HG02943 (cell line): ENCODE results near the gene AFDN.

Experiments used
- ATAC-seq: cut with Tn5 transposase; IDR thresholded peaks from one replicate; pipeline ENCODE4 v1.9.1; 2021; ENCODE audit warnings: mild to moderate bottlenecking, low read depth, moderate library complexity; ENCODE audit not compliant: unreplicated experiment

AFDN gene

DNA sequence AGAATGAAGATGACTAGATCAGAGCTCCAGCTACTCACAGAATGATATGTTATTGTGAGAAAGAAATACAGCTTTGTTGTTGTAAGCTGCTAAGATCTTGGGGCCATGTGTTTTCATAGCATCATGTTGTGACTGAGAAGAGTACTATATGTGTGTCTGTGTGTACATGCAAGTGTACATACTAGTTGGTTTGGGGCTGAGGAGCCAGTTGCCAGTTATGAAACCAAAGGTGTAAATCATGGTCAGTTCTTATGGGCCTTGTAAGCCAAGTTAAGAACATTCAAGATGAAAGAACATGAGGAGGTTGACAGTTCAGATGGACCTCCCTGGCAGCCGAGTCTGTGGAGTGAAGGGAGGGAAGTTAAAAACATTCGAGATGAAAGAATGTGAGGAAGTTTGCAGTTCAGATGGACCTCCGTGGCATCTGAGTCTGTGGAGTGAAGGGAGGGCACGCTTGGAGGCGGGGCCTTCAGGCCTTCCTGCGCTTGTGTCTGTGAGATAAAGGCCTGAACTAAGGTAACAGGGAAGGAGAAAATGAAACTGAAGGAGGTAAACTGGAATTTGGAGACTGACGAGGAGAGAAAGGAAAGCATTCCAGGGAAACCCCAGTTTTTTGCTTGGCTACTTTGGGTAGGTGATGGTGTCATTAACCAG lies 13.9 kb downstream of the AFDN start:
- no peak for ATAC-seq

DNA sequence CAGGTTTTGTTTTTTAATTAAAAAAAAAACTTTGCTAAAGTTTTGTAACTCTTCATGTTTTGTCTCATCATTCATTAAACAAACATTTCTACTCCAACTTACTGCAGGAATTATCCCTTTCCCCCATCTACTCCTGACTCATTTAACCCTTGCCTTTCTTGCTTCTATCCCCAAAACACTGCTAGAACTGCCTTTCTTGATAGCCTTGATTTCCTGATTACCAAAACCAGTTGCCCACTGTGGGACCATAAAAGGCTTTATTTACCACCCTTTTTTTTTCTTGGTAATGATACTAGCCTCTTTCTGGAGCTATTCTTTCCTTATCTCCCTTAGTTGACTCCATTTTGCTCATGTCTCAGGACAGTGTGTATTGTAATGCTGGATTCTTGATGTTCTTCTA lies 15.3 kb downstream of the AFDN start:
- ATAC-seq = no peak

DNA sequence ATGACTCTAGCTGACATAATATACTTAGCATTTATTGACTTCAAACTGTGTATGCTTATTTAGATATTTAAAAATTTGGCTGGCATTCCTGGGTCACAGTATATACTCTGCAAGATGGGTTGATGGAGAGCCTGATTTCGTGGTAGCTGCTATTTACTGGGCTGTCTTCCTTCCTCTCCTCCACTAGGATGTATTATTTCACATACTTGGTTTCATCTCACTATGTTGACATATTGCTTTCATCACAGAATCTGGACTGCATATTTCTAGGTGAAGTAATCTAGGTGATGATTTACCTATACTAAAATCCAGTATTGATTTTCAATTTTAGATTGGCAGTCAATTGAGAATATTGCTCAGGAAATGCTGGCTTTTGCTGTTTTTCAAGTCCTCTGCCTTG lies 15.7 kb downstream of the AFDN start:
- ATAC-seq = no peak

DNA sequence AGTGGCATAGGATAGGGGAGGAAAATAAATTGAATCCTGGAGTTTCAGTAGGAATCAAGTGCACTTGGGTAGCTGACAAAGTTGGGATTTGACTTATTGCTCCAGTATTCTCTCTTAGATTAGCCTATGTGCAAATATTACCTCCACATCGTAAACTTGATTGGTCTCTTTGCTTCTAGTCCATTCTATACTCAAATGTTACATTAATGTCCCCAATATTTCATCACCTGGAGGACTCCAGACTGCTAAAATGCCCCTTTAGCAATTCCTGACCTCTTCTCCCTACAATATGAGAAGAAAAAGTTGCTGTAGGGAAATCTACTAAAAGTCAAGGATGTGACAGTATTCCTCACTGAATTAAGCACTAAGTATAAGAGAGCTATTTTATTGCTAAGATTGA lies 16.3 kb downstream of the AFDN start:
- no peak for ATAC-seq

DNA sequence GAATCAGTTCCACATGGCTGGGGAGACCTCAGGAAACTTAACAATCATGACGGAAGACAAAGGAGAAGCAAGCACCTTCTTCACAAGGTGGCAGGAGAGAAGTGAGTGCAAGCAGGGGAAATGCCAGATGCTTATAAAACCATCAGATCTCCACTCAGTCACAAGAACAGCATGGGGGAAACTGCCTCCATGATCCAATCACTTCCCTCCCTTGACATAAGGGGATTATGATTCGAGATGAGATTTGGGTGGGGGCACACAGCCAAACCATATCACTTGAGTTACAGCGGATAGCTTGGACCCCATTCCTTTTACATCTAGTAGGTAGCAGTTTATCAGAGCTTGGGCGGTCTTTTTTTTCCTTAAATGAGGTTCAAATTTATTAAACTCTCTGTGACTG lies 19.1 kb downstream of the AFDN start:
- ATAC-seq = no peak

DNA sequence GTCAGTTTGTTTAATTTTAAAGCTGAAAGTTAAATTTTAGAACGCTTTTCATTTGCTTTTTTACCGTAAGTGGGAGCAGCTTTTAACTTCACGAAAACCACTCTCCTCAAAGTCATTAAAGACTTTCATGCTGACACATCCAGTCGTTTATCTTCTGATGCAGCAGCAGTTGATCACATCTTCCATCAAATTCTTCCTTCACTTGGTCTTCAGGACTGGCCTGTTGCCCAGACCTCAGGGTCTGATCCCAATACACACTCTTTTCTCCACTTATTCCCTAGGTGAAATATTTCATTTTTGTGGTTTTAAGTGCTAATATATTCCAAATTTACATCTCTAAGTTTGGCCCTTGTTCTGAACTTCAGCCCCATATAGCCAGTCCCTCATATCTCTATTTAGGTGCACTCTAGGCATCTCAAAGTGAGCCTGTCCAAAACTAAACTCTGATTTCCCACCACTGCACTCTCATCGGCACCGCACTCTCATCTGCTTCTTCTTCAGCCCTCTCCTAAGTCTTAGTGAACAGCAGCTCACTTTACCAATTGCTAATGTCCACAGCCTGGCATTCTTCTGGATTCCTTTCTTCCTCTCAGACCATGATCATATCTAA lies 20.4 kb downstream of the AFDN start:
- no peak for ATAC-seq

DNA sequence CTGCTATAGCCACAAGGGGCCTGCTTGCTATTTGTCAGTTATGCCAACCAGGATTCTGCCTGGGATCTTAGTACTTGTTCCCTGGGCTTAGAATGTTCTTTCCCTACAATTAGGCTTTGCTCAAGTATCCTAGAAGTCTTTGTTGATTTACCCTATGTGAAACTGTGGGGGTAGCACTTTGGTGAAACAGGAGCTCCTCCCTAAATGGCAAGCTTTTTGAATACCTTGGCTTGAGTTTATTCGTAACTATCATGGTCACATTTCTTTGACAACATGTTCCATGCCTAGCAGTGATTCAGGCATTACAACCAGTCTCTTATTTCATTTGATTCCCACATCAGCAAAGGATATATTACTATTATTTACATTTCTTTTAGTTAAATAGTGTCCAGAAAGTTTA lies 21.2 kb downstream of the AFDN start:
- no peak for ATAC-seq

DNA sequence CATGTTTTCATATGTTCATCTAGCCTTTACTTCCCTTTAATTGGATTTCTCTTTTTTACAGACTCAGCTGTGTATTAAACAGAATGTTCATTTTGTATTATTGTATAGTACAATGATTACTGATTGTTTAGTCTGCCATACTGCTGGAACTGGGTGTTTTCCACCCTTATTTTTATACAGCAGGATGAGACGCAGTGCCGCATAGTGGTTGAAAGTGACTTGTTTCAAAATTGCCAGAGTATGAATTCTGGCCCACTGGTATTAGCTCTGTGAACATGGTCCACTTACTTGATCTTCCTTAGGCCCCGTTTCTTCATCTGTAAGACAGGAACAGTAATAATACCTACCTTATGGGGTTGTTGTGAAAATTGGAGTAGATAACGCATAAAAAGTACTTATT lies 22.1 kb downstream of the AFDN start:
- ATAC-seq = no peak

DNA sequence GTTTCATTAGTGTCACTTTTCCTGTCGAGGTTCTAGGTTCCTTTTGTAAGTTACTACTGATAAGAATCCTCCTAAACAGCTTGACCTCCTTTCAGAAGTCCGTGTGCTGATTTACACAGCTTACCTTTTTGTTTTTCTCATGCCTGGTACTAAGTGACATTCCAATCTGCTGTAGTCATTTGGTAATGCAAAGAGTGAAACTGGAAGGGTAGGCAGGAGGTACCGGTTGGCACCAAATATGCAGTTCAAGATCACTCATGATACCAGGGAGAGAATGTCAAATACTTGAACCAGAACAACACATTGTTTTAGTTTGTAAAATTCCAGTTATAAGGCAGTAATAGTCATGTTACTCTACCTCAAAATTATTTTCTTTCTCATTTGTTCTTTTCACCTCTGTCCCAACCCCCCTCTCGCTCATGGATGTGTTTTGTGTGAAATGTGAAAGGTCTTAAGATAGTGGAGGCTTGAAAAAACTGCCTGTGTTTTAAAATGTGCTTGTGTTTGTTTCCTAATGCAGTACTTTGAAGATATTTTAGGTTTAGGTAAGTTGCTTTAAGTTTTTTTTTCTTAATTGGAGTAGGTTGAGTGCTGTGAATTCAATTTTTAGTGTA lies 23.2 kb downstream of the AFDN start:
- ATAC-seq = no peak

DNA sequence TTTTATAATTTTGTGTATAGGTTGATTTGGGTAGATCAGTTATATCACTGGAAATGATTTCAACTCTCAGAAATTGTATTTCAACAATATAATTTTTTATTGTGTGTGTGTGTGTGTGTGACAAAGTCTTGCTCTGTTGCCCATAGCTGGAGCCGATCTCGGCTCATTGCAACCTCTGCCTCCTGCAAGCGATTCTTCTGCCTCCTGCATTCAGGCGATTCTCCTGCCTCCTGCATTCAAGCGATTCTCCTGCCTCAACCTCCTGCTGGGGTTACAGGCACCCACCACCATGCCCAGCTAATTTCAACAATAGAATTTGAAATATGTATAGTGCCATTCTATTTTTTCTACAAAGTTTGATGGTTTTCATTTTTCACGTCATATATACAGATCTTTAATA lies 24.1 kb downstream of the AFDN start:
- no peak for ATAC-seq

DNA sequence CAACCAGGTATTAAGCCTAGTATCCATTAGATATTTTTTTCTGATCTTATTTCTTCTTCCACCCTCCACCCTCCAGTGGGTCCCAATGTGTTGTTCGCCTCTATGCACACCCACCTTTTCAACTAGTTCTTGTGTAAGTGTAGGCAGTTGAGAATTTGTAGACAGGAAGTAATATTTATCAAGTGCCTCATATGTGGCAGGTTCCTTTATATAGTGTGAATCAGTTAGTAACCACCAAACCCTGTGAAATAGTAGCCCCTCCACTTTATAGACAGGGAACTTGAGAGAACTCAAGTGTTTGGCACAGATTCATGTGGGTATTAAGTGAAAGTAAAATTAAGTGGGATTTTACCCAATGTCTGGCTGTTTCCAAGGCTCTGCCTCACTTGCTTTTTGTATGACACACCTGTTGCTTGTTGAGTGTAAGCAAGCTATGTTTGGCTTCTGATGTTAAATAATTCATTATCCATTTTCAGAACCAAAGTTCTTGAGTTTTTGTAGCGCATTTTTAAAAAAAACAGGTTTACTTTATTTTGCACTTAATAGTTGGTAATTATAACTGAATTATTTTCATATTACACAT lies 24.8 kb downstream of the AFDN start:
- ATAC-seq = no peak

DNA sequence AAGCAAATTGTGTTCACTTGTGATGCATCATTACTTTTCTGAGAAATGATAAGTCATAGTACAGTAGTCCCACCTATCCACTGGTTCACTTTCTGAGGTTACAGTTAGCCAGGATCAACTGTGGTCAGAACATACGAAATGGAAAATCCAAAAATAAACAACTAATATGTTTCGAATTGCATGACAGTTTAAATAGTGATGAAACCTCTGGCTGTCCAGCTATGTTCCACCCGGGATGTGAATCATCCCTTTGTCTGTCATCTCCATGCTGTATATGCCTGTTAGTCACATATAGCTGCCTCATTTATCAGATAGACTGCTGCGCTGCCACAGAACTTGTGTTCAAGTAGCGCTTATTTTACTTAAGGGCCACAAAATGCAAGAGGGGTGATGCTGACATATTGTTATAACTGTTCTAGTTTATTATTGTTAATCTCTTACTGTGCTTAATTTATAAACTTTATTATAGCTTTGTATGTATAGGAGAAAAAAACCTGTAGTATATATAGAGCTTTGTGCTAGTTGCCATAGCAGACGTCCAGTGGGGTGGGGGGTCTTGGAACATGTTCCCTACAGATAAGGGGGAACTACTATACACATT lies 29.2 kb downstream of the AFDN start:
- ATAC-seq = no peak

DNA sequence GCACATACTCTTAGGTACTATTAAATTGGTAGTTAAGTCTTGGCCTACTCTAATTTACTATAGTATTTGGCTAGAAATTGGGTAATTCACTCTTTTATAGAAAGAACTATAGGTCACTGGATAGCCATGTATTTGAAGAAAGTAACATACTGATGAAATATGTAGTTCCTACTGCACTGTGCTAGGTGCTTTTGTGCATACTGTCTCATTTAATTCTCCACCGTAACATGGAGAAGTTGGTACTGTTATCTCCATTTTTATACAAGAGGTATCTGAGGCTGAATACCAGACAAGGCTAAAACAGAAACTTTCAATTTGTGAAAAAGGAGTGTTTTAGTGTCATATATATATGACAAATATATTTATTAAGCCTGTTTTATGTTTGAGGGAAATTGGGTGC lies 29.8 kb downstream of the AFDN start:
- ATAC-seq = no peak

DNA sequence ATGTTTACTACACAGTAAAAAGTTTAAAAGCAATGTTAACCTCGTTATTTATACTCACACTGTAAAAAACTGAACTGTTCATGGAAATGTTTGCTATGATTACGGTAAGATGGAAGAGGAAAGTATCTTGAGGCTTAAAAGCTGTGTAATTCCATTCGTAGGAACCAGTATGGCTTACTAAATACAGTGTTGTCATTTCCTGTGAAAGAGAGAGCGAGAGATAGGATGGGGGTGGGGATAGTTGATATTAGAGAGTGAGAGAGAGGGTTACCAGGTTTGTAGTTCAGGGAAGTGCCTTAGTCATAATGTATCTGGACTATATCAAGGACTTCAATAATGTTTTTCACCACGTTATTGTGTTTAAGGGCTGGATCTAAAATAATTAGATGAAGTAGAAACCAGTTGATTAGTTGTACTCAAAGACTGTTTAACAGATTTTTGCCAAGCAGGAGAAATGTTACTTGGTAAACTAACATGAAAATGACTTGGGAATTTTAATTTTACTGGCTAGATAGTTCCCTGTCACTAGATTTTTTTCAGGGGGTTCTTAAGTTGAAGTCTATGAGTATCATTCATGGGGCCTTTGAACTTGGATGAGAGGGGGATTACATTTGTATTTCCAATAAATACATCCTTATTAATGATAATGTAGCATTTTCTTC lies 30.4 kb downstream of the AFDN start:
- no peak for ATAC-seq

DNA sequence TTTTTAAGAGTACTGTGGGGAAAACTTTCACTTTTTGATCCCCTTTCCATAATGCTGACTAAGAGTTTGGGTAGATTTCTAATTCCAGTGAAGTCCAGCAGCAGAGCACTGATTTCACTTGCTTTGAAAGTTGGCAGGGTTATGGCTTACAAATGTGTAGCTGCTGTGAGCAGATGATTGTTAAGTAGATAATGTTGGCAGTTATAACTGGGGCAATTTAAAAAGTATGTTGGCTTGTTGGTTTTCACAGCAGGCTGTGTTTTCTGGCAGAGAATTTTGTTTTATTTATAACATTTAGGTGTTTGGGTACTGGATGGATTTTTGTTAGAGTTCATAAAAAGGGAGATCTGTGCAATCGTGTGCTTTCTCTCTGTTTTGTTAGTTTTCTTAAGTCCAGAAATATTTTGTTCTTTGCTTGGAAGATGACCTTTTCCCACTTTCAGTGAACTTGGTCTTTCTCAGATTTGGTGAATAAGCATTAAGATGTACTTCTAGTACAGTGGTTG lies 31.4 kb downstream of the AFDN start:
- ATAC-seq = no peak

DNA sequence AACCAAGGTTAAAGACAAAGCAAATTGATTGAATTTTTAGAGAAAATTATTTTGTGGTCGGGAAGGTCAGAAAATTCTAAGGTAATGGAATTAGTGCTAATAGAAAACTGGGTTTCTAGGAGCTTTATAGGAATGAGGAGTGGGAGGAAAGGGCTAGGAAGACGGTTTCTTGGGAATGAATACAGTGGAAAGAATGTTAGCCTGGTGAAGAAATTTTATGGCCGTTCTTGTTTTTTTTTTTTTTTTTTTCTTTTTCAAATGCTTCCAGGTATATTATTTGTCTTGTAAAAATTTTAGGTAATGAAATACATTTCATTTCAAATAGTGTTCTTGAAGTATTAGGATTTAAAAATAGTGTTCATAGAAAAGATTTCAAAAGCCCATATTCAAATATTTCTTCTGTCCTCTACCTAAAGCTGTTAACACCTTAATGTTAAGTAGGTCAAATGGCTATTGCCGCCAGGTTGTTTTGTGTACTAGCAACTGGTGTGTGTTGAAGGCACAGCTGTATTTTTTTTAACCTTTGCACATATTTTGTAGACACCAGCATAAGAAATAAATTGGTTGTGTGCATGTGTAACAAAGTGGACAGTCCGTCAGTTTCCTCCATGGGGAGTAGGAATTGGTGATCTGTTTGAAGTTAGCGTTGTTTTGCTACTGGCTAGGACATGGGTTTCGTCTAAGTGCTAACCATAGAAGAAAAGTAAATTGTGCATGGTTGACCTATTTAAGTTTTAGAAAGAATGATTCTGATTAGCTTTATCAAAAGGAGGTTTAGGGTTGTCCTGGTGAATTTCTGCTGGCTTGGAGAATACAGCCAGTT lies 32.3 kb downstream of the AFDN start:
- ATAC-seq = no peak

DNA sequence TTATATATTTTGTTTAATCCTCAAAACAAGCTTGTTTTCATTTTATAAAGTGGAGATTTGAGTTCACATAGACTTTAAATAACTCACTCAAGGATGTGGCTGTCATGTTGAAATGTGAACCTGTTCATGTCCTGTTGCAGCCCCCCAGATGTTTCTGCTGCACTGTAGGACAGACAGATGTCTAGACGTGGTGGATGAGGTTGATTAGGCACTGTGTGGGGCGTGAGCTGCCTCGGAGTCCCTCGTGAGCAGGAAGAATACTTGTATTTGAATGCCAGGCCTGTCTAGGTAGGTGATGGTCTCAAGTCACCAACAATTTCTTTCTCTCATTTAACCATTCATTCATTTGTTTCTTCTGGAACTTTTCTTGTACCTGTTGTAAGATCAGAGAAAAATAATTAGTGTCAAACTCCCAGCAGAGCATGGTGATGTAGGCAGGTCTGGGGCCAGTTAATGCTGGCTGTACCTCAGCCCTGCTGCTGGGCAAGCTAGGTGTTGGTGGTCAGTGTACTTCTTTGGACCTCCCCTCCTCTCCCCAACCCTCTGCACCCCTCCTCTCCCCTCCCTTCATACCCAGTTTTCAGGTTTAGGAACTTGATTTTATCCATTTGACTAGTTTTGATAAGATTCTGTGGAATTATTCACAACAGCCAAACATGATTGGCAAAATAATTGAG lies 34.0 kb downstream of the AFDN start:
- ATAC-seq = no peak

DNA sequence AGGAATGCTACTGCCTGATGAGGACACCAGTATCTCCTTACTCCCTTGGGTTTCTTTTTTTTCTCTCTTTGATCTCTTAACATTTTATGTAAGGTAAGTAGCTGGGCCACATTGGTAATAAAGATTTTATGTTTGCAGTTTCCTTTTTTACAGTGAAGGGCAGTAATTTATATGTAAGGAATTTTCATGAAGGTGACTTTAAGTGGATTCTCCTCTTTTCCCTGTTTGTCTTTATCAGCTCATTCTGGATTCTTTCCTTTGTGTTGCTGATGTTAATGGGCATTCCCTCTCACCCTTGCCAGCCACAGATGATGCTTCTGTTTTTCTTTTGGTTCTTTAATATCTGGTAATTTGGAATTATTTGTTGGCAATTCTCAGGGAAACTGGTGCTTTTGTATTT lies 34.7 kb downstream of the AFDN start:
- no peak for ATAC-seq

DNA sequence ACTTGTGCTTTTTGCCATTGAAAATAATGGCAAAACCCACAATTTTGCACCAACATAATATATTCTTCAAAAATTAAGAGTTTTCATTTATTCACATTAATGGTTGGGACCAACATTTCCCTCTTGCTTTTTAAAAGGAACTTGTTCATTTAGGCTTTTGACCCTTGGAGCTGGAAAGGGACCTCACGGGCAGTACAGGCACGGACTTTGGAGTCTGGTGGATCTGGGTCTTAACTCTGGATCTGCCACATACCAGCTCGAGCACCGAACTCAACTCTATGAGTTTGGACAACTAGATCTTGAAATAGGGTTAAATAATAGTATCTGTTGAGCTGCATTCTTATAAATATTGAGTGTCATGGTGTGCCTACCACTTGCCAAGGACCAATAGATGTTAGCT lies 37.2 kb downstream of the AFDN start:
- ATAC-seq = no peak
